Stimulated activated CD8-positive, alpha-beta memory T cell treated with anti-CD3 and anti-CD28 coated beads, Interleukin-15, amount 100 ng/mL, for 1 hour (primary cell): ENCODE results near the gene PDPR.
"Not testable (repeated sequence)": the region's sequence is repeated elsewhere in the genome, so short reads cannot be mapped to it uniquely, and the experiment has no call there.

ENCODE experiments used
- DNase-seq: peaks from one replicate; pipeline ENCODE4 v3.0.0-alpha.2; 2020; ENCODE audit warnings: low read depth

The PDPR gene

DNA sequence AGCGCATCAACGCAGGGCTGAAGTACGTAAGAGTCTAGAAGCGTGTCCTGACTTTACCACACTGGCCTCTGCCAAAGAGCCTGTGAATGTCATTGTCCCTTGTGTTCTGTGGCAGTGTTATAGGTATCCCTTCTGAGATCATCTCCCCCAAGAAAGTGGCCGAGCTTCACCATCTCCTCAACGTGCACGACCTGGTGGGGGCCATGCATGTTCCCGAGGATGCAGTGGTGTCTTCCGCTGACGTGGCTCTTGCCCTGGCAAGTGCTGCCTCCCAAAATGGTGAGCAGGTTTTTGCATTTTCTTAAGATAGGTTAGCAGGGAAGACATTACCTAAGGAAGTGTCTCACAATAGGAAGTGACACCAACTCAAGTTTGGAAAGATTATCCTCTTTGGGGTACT lies 14.7 kb downstream of the PDPR start:
- not testable (repeated sequence) for DNase-seq

- not testable (repeated sequence) for DNase-seq
Observed at GRCh38 chr16:70135796-70136195, 21.7 kb downstream of the PDPR start.

GRCh38 chr16:70136595-70136994 lies 22.5 kb downstream of the PDPR start:
- not testable (repeated sequence) for DNase-seq

DNA sequence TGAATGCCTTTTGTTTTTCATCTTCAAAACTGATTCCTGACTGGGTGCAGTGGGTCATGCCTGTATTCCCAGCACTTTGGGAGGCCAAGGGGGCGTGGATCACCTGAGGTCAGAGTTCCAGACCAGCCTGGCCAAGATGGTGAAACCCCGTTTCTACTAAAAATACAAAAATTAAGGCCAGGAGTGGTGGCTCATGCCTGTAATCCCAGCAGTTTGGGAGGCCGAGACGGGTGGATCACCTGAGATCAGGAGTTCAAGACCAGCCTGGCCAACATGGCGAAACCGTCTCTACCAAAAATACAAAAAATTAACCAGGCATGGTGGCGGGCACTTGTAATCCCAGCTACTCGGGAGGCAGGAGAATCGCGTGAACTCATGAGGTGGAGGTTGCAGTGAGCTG lies 28.6 kb downstream of the PDPR start:
- DNase-seq, result not testable (repeated sequence)

DNA sequence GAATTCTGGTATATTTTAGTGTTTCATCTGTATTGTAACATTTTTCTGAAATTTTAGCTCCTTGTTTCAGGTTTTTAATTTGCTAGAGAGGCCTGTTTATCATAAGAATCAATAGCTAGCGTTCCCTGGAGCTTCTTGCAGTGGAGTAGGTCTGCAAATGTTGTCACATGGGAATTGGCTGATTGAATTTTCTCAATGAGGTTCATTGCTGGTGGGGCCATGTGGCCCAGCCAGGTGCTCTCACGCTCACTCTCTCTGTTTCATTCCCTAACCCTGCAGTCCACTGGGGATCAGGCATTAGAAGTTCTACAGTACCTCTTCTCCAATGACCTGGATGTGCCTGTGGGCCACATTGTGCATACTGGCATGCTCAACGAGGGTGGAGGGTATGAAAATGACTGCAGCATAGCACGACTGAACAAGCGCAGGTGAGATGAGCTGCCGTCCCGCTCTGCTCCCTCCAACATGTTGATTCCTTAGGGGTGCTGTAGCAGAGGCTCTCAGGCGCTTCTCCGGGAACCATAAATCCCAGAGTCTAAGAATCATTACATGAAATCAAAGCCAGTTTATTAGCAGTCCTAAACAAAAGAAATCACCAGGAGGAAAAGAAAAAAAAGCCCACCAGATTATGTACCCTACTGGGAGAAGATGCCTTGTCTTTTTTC lies 29.2 kb downstream of the PDPR start:
- not testable (repeated sequence) for DNase-seq

DNA sequence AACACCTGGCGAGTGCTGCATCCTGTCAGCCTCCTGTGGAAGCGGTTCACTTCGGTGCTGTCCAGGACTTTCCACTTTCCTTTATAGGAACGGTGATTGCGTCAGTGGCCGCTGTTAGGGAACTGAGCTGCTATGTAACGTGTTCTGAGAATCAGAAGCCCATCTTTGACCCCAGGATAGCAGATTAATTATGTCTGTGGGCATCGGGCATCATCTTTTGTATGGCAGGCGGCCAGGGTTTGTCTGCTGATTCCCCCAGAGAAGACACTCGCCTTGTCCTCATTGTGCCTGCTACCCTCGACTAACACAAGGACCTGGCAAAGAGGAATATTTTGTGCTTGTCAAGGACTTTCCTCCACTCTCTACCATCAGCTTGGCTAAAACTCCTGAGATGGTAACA lies 33.7 kb downstream of the PDPR start:
- not testable (repeated sequence) for DNase-seq

DNA sequence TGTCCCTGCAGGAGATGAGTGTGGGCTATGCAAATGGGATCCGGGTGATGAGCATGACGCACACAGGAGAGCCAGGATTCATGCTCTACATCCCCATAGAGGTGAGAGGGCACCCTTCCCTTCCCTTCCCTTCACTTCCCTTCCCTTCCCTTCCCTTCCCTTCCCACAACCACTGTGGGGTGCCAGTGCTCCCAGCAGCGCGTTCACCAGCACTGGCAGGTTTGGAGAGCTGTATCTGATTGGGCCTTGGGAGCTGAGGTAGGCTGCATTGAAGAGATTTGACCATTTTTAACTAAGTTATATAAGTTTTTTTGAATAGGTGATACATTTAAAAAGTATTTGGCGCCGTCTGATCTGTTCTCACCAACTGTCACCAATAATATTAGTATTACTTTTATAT lies 34.3 kb downstream of the PDPR start:
- DNase-seq, result not testable (repeated sequence)

- DNase-seq, result not testable (repeated sequence)
Observed at GRCh38 chr16:70149296-70149695, 35.2 kb downstream of the PDPR start.

GRCh38 chr16:70151391-70151790 lies 37.3 kb downstream of the PDPR start:
- no peak for DNase-seq

- DNase-seq, result no peak
Observed at GRCh38 chr16:70151941-70152509, 37.9 kb downstream of the PDPR start.

GRCh38 chr16:70152578-70153302 lies 38.6 kb downstream of the PDPR start:
- no peak for DNase-seq

DNA sequence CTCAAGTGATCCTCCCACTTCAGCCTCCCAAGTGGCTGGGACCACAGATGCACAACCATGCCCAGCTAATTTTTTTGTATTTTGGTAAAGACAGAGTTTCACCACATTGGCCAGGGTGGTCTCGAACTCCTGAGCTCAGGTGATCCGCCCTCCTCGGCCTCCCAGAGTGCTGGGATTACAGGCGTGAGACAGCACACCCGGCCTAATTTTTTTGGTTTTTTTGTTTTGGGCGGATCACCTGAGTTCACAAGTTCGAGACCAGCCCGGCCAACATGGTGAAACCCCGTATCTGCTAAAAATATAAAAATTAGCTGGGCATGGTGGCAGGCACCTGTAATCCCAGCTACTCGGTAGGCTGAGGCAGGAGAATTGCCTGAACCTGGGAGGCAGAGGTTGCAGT lies 40.6 kb downstream of the PDPR start:
- DNase-seq, result not testable (repeated sequence)

DNA sequence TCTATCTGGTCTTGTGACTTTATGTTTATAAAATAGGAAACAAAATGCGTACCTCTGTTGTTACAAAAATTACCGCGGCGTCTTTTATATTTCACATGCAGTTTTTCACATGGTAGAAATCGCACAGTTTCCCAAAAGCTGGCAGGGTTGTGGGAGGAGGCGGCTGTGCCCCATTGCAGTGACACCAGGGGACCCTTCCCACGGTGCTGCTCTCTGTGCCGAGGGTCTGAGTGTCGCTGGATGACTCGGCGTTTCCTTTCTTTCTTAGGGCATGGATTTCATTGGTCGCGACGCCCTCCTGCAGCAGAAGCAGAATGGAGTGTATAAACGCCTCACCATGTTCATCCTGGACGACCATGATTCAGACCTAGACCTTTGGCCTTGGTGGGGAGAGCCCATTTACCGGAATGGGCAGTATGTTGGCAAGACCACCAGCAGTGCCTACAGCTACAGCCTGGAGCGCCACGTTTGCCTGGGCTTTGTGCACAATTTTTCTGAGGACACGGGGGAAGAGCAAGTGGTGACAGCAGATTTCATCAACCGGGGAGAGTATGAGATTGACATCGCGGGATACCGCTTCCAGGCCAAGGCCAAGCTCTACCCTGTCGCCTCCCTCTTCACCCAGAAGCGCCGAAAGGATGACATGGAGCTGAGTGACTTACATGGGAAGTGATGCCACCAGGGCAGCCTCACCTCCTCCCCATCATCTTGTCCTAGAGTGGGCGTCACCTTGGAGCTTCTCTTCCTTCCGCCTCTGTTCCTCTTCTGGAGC lies 42.3 kb downstream of the PDPR start:
- DNase-seq, result no peak

DNA sequence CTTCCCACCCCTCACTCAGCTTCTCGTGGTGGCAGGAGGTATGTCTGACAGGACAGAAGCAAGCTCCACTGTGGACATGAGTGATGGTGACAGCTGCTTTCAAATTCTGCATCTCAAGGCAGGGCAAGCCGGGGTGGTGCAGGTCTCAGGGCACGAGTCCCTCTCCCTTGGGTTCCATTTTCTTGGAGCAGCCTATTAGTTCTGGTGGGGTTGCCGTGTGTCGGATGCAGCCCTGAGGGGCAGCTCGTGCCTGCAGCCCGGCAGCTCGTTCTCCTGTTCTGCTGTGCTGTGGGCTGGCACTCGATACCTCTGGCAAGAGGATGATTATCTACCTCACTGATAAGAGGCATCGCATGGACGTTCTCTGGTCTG lies 43.0 kb downstream of the PDPR start:
- no peak for DNase-seq

DNA sequence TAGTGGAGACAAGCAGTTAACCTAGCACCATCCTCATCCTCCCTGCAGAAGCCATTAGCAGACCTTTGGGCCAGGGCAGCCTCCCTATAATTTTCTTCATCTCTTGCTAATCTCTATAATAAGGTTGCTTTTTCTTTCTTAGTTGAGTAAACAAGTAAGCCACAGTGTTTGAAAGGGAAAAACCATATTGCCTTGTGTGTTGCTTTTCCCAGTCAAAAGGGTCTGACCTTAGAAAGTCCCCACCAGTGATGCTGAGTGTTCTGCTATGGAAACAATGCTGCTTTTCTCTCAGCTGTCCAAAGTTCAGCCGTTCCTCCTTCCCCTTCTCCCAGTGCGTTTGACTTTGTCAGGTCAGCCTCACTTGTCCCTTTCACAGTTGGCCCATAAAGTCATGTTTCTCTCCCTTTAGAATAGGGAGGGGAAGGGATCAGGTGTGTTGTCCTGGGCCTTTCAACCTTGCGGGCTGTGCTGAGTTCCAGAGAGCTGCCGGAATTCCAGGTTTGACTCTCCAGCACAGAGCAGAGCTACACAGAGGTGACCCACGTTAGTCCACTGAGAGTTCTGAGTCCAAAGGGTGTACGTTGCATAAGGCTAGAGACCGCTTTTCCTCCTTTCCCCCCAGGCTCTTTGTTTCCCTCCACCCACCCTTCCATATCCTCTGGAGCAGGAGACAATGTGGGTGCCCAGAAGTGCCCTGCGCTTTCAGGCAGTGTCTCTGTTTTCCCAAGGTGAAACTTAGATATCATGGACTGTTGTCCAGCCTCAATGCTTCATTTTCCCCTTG lies 43.5 kb downstream of the PDPR start:
- no peak for DNase-seq

- no peak for DNase-seq
Observed at GRCh38 chr16:70158261-70158939, 44.3 kb downstream of the PDPR start.

DNA sequence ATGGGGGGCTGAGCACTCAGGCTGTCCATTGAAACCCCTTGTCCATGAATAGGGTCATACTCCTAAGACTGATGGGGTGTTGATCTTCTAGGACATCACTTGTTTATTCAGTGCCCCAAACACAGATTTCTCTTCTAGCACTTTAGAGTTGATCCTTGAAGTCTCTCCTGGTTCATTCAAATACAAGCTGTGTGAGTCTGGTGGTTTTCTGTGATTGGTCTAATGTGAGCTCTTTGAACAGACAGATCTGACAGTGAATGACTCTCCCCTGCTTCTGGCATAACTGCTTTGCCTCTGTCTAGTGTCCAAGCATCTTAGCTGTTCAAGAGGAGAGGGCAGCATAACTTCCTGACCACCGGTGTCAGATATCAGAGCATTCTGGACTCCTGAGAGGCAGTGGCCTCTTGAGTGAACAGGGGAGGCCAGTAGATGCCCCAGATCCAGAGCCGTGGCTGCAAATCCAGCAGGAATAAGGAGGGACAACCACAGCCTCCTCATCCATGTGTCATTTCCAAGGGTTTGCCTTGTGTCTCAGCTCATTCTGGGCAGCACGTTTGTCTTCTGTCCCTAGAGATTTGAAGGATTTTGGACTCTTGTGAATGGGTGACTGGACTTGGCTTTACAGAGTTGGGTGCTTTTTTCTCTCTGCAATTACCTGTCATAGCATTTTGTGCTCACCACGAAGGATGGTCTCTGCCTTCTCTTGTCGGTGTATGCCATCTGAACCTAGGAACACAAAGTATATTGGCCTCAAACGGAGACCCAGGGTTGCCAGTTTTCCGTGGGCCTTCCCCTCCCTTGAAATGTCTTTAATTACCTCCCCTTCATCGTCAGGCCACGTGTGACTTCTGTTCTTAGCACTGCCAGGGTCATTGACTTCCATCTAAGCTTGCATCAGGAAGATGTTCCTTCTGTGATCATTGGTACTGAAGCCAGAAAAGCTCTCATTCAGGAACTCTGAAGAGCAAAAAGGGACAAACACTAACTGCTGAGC lies 45.5 kb downstream of the PDPR start:
- no peak for DNase-seq

DNA sequence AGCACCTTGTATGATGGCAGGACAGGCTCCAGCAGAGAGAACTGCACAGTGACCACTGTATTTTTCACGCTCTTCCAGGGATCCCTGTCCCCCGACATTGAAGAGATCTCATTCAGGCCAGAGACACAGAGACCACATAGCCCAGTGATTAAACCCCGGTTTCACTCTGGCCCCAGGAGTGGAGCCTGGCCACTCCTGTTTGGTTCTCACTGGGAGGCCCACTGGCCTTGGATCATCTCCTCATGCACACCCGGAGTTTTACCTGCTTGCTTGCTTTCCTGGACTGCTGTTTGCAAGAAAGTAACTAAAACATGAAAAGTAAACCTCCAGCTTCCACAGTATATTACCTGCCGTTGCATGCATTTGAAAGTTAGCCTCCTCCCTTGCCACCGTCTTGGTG lies 46.3 kb downstream of the PDPR start:
- DNase-seq, result no peak

- DNase-seq, result no peak
Observed at GRCh38 chr16:70160821-70161220, 46.7 kb downstream of the PDPR start.

- DNase-seq, result no peak
Observed at GRCh38 chr16:70161350-70161749, 47.2 kb downstream of the PDPR start.
